Brain pericyte (primary cell): ENCODE results near the gene ZRSR2.
"Not testable (repeated sequence)": the region's sequence is repeated elsewhere in the genome, so short reads cannot be mapped to it uniquely, and the experiment has no call there.

Source experiments
- DNase-seq: peaks from one replicate; pipeline ENCODE4 v3.0.0-alpha.2; 2012; ENCODE audit warnings: low read depth, low spot score

Gene ZRSR2

DNA sequence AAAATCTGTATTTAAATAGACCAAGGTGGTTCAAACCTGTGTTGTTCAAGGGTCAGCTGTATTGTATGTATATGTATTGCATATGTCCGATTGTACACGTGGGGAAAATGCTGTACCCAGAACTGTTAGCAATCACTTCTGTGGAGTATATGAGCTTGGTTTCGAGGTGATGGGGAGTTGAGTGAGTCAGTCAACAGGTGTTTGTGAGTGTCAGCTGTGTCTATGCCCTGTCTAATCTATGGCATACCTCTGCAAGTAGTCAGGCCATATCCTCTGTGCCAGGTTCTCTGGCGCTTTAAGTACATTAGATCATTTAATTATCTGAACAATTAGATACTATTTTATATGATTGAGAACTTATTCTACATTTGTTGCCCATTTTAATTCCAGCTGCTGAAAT lies 7.4 kb downstream of the ZRSR2 start:
- no peak for DNase-seq

DNA sequence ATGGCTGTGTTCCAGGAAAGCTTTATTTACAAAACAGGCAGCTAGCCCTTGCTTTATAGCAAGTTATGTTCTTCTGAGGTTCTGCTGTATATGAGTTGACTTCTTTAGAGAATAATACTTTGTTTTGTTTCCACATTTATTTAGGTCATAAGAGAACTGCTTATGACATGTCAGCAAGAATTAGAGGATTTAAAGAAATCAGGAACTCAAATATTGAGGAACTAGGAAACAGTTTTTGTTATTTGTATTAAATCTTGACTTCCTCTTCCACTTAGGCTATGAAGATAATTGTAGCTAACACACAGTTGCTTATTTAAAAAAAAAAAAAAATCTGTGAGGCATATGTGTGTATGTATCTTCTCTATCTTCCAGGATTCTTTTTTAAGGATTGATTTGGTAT lies 14.3 kb downstream of the ZRSR2 start:
- DNase-seq, result no peak

DNA sequence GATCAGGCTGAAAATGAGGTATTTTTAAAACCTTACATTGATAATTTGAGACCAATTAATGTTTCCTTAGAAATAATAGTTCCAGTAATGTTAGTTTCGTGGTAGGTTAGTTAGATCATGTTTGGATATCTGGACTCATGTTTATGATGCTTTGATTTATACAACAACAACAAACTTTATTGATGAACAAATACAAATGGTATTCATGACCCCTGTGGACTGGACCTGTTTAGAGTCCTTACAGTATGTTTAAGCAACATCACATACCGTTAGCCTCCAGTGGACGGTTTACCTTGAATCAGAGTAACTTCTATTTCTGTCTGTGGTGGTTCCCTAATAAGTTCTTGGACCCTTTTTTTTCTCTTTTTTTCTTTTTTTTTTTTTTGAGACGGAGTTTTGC lies 18.0 kb downstream of the ZRSR2 start:
- no peak for DNase-seq

DNA sequence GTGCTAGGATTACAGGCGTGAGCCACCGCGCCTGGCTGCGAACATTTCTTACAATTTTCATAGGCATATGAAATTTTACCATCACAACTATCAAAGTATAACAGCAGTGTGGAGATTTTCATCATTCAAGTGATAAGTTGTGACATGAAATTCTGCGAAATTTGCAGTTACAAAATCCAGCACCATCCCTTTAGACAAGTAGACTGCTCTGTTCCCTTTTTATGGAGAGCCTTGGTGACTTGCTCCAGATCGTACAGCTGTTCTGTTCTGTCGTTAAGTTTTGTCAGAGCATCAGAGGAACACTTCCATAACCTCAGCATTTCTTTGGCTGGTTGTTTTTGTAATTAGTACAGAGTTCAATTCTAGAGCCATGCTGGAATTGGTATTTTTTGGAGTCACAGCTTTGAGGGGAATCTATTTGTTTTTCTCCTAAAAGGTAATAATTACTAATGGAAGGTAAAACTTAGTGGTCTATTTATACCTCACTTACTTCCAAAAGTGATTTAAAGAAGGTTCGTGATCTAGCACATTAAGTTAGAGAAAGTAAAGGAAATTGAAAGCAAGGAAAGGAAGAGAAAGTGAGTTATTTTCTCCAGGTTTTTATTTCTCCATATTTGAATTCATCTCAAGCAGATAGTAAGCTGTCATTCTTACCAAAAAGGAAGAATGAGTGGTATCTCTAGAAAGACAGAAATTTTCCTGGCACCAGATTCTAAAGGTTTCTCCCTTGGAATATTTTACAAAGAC lies 22.1 kb downstream of the ZRSR2 start:
- DNase-seq, result no peak

DNA sequence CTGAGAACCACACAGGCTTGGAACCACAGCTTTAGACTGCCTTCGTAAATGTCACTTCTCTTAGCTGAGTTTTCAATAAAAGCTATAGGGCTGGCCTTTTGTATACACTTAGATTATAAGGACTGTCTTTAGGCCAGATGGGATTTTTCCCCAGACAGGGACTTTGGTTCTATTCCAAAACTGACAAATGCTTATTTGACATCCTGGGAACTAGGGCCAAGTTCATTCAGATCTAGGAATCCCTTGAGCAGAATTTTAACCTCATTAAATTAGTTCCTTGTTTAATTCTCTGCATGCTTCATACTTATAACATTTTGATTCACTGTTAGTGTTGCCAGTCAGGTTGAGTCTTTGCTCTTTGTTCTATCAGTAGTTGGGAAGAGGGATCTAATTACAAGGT lies 23.1 kb downstream of the ZRSR2 start:
- no peak for DNase-seq

DNA sequence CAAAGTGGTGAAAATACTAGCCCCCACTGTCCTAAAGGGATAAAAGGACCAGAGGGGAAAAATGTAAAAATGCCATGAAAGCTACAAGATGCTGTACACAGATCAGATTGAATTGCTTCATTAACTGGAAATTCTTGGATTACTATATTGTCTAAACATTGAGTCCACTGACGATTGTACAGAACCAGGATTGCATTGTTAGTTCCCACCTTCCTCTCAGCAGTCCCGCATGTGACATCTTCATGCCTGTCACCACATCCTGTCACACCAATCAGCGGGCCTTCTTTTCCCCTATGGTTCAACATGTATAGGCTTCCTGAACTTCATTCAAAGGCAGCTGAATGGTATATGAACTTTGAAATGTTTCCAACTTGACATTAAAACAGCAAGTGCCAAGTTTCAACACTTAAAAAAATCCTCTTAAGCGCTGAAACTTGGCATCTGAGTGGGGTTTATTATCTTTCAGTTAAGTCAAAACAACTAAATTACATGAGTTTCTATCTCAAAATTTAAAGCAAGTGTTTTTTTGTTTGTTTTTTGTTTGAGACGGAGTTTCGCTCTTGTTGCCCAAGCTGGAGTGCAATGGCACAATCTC lies 24.6 kb downstream of the ZRSR2 start:
- DNase-seq, result no peak

DNA sequence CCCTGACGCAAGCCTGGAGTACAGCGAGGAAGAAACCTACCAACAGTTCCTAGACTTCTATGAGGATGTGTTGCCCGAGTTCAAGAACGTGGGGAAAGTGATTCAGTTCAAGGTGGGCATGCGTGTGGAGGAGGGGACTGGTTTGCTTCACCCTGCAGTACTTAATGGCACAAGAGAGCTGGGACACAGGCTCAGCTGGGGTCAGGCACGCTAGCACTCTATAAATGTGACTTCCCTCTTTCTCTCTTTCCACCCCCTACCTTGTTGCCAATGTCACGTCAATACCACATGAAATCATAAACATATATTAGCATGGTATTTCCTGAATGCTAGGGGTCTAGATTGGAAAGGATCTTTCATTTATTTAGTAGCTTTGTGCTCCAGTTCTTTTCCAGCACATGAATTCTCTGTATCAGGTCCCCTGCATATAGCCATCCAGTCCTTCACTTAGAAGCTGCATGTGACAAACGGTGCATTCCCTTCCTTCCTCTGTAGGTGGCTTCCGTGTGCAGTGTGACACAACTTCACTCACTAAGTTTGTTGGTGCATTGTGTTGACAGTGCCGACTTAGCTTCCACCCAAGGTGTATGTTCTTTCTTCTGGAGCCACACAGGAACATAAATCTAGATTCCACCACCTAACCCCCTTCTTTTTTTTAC lies 25.6 kb downstream of the ZRSR2 start:
- DNase-seq, result no peak

DNA sequence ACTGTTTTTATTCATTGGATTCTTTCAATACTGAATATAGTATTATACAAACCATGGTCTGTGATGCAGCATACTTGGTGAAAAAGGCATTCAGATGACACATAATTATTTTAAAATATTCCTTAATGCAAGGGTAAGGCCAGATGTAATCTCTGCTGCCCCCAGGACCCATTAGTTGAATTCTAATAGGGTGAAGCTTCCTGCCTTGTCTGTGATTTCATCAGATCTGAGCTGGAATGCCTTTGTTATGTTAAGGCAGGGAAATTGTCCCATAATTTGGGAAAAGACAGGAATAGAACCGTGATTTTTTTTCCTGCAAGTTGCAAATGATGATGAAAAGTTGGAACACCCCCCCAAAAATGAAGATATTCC lies 26.1 kb downstream of the ZRSR2 start:
- DNase-seq, result no peak

DNA sequence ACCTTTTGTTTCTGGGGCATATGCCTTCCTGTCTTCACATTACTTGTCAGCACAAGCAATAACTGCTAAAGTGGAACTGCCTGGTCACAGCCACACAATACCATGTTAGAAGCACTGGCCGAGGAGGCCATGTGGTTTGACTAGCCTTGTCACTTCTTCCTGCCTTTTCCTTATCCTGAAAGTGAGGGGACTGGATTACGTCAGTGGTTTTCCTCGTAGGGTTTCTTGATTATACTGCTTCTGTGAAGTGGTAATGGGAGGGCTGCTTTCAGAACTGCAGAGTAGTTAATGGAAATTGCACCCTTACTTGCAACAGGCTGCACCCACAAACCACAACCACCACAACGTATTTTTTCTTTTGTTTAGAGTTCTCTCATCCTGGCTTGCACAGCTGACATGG lies 26.6 kb downstream of the ZRSR2 start:
- DNase-seq, result no peak

DNA sequence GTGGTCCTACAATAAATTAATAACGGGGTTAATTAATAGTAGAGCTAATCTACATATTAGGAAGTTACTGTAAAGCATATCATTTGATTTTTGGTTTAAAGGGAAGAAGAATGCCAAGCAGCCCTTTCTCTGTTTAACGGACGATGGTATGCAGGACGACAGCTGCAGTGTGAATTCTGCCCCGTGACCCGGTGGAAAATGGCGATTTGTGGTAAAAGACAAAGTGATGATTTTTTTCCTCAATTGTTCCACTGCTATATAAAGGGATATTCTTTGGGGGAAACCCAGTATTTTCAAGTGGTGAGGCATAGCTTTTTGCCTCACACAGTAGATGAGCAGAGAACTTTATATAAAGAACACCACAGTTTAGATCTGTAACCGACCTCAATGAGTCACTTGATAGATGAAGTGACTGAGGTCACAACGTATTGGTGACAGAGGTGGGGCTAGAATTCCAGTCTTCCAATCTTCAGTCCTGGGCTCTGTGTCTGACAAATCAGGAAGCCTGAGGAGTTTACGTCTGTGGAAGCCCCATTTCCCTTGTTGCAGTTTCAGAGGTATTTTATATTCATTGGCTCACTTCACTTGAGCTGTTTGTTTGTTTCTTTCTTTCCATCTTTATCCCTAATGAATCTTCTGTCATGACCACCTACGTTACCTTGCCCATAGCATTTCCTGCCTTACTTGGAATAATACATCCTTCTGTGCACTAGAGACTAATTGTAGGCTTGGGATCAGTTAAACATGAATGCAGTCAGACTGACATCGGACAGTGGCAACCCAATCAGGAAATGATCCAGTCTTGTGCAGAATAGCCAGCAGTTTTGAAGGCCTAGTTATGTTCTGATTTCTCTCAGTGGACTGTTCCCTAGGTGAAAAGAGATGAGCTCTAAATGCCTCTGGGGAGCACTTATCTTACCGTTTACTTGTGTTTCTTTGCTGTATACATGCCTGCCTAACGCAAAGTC lies 30.1 kb downstream of the ZRSR2 start:
- no peak for DNase-seq

DNA sequence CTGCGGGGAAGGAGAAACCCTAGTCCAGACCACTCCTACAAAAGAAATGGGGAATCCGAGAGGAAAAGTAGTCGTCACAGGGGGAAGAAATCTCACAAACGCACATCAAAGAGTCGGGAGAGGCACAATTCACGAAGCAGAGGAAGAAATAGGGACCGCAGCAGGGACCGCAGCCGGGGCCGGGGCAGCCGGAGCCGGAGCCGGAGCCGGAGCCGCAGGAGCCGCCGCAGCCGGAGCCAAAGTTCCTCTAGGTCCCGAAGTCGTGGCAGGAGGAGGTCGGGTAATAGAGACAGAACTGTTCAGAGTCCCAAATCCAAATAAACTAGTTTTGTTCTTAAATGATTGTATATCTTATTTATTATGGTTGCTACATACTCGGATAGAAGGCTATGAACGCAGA lies 32.6 kb downstream of the ZRSR2 start:
- no peak for DNase-seq

DNA sequence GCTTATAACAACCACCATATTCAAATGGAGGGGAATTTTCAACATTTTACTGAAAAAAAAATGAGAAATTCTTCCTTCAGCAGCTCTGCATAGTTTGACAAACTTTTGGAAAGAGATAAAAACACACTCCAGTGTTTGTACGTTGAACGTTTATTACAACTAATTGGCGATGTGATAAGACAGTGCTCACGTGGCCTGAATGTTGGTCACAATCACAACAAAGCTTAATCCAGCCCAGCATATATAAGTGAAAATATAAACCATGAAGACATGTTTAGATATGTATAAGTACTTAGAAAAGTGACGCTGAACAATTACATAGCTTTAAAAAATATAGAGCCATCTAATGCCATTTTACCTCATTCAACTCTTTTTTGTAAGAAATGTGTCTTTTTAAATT lies 35.7 kb downstream of the ZRSR2 start:
- DNase-seq, result no peak

DNA sequence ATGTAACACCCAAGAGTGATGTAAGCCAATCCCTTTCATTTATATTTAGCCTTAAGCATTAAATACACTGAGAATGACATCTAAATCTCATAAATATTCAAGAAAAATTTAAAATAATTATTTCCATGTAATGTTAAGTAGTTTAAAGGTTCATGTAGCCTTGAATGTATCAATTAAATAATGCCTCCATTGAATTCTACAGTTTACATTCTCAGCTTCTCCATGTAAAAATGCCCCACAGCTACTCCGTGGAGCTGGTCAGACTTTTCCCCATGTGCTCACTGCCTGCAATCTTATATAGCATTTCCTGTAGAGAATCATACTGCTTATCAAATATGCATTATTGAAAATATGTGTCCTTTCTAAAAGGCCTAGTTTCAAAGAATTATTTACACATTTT lies 38.9 kb downstream of the ZRSR2 start:
- no peak for DNase-seq

DNA sequence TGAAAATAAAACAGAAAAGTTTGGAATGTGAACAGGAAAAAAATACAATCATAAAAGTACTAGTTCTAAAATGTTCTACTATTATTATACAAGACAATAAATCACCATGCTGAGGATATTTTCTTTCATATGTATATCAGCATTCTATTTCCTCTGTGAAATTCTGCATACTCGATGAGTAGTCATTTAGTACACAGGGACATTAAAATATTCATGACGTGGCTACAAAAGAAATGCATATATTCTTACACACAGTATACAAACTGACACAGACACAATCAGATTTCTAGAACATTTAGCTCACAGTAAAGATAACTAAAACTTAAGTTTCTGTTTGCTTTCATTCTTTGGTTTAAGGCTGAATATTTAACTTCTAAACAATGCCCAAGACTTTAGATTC lies 41.1 kb downstream of the ZRSR2 start:
- not testable (repeated sequence) for DNase-seq

DNA sequence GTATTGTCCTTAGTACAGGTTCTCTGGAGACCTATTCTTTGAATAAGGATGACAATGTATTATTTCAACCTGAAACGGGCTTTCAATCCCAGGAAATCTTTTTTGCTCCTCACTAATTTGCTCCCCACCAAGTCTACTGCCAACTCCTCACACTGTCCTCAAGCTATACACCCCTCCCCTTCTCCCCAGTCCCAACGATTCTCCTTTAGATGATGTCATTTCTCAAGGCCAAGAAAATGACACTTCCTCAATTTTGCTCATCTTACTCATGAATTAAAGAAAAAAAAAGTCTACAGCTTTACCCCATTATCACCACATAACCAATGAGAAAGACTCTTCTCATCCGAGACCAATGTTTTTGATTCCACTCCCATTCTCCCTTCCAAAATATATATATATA lies 43.8 kb downstream of the ZRSR2 start:
- no peak for DNase-seq

DNA sequence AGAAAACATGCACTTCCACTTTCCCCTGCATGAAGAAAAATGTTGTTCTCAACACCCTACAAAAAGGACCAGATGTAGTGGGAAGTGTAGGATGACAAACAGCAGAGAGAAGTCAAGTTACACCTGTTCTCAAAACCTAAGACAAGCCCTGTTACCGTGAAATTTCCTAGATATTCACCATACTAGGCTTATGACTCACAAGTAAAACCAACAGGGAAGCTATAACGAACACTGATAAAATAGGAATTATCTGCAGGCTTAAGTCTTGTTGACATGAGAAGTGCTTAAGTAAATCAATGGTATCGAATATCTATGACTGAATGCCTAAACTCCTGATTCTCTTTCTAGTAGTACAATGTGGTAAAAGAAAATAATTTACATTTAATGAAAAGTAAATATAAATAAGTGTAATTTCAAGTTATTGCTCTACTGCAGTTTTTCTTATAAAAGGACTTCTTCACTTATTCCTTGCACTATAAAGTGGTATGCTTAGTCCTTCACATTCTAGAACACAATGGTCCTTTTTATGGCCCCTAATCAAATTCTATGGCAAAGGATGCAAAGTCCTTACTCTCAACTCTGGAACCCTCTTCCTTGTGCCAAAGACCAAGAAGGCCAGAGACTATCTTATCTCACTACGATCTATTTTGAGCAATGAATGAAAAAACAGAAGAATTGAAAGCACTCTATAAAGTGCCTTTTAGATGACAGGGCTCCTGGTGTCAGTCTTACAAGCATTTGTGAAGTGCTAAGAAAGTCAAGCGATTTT lies 44.7 kb downstream of the ZRSR2 start:
- DNase-seq, result no peak

DNA sequence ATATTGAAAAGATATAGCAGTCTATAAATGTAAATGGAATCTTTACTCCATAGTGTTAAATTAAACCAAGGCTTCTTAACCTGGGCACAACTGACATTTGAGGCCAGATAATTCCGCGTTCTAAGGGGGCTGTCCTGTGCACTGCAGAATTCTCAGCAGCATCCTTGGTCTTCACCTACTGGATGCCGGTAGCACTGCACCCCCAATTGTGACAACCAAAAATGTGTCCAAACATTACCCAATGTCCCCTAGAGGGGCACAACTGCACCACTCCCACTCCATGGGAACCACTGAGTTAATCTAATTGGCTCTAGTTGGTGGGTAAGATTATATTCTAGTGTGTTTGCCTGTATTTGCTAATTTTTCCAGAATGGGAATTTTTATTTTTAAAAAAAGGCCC lies 47.7 kb downstream of the ZRSR2 start:
- no peak for DNase-seq

DNA sequence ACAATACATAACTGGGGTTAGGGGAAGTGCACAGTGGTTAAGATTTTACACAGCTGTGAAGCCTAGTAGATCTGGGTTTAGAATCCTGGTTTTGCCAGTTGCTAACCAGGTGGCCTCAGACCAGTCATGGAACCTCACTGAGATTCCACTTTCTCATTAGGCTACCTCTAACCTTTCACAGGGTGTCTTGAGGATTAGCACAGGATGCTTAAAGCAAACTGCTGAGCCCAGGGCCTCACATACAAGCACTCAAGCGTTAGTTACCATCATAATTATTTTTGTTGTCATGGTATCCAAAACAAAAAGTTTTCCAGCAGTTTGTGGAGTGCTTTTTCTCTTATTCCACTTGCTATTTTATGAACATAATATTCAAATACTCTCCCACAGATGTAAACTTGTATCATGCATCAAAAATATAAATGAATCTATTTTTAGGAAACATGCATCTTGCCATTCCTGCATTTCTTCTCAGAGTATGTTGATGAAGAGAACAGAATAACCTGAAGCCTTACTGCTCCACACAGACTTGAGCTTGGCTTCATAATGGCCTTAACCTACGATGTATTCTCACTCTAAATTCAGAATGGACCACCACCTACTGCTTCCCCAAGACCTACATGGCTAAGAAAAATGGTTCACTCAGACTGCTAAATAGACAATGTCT lies 51.7 kb downstream of the ZRSR2 start:
- no peak for DNase-seq

DNA sequence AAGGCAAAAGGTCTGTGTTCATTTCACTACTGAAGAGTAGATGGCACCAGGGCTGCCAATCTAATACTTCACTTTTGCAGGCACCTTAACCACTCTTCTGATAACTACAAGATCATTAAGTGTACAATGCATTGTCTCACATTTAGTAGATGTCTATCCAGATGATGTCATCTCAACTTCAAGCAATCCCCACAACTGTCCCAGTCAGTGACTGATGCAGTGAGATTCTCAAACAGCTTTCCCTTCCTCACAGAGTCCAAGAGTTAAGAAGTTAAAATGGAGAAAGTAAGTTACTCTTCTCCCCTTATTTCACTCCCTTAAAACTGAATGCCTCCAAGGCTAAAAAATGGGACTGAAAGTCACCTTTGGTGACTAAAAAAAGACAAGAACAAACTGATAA lies 53.7 kb downstream of the ZRSR2 start:
- DNase-seq, result no peak

DNA sequence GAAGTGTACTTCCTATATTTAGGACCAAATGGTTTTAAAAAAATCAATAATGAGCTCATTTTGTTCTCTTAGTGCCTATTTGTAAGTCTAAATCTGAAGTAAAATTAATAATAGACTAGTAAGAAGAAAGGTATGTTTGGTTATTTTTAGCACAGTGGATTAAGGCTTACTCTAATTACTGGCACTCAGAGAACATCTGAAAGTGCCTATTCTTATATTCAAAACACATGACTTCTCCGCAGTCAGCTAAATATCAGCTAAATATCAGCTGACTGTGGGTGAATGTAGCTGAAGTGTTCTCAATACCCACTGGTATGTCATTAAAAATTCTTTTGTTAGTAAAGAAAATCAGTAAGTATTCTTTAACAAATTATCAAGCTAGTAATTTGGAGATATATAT lies 58.3 kb downstream of the ZRSR2 start:
- no peak for DNase-seq

DNA sequence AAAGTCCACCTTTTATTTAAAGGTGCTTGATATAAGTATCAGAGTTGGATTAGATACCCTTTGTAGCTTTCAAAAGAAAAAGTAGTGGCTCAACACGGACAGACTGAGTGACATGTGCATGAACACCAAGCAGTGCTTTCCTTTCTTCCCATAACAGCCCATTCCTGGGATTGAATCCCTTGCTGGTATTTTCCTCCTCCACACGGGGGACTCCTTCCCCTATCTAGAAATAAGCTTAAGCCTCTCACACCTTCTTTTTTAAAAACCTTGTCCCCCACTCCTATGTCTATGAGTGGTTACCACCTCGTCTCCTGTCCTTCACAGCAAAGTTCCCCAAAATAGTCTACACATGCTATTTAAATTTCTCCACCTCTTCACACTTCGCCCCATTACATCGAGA lies 59.3 kb downstream of the ZRSR2 start:
- DNase-seq, result no peak
